Peyer's patch (tissue), 4 donors: ENCODE measurements around the gene C6orf47.

ENCODE experiments used
- CTCF ChIP-seq, 6 experiments: fragments of 450-650 bp in 4 of 6; fragments of 200-600 bp in 2 of 6; sonication (generic) in 1 of 6; IDR thresholded peaks; one replicate each; pipeline ENCODE4 v1.5.1; 2017 to 2019; ENCODE audit warnings: antibody characterized with exemption in 6 of 6, mild to moderate bottlenecking in 3 of 6, moderate library complexity in 1 of 6
- POLR2A ChIP-seq, 2 donors: fragments of 450-650 bp; IDR thresholded peaks; one replicate each; pipeline ENCODE4 v1.5.1; 2017; ENCODE audit warnings: antibody characterized with exemption in 2 of 2, mild to moderate bottlenecking in 2 of 2, moderate library complexity in 2 of 2

- no peak for TF ChIP-seq CTCF (IDR thresholded peaks at IDR 0.05)
- TF ChIP-seq POLR2A (IDR thresholded peaks at IDR 0.05) = no peak
These were observed 17.6 kb downstream of the C6orf47 start for GRCh38 chr6:31642798-31643570.
